ENCODE data around the gene EIF4ENIF1. TPM values are rescaled to one million over a fixed set of nuclear protein-coding genes. Genes with fewer than 3 reads are reported as not detected.
A peak's percentile ranks its signal among the peaks of the same experiment; 100 is the strongest.
"Not testable (repeated sequence)": the region's sequence is repeated elsewhere in the genome, so short reads cannot be mapped to it uniquely, and the experiment has no call there.

EIF4ENIF1 gene
- polyA plus RNA-seq, 1 experiment: 21.4 TPM

DNA sequence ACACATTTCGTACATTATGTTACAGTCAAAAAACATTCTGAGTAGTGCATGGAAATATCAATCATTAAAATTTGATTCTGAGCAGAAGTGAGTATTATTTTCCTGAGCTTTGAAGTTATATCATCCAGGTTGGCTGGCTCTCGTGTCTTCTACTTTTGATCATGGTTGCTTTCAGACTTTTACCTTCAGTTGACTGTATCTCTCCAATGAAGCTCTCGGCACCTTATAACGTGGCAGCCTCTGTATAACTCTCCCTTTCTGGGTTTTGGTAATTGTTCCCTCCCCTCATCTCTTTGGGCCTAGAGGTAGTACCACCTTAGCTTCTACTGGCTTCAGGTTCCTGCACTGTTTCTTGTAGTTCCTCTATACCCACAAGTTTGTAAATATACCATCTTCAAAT lies 18.9 kb upstream of the EIF4ENIF1 start:
- DNase-seq (ENCODE audit: low read depth, low spot score): no peak
- H3K4me3 ChIP-seq (ENCODE audit: low read depth, low read length): no peak overlapping the region
- TF ChIP-seq, protein P1, sequence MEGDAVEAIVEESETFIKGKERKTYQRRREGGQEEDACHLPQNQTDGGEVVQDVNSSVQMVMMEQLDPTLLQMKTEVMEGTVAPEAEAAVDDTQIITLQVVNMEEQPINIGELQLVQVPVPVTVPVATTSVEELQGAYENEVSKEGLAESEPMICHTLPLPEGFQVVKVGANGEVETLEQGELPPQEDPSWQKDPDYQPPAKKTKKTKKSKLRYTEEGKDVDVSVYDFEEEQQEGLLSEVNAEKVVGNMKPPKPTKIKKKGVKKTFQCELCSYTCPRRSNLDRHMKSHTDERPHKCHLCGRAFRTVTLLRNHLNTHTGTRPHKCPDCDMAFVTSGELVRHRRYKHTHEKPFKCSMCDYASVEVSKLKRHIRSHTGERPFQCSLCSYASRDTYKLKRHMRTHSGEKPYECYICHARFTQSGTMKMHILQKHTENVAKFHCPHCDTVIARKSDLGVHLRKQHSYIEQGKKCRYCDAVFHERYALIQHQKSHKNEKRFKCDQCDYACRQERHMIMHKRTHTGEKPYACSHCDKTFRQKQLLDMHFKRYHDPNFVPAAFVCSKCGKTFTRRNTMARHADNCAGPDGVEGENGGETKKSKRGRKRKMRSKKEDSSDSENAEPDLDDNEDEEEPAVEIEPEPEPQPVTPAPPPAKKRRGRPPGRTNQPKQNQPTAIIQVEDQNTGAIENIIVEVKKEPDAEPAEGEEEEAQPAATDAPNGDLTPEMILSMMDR (IDR thresholded peaks at IDR 0.05; ENCODE audit: low read depth, low read length): no peak
- ChIA-PET CTCF (no interaction called here), POLR2A (no interaction called here)
- H3K9me3 ChIP-seq (ENCODE audit: control insufficient read depth, insufficient read depth, low read length): no peaks in the 10 kb centered on the region
- no peak overlapping the region for H3K27ac ChIP-seq (ENCODE audit: low read depth, low read length)
- H3K27me3 ChIP-seq (ENCODE audit: control insufficient read depth, insufficient read depth, low read length): no peaks in the 10 kb centered on the region

DNA sequence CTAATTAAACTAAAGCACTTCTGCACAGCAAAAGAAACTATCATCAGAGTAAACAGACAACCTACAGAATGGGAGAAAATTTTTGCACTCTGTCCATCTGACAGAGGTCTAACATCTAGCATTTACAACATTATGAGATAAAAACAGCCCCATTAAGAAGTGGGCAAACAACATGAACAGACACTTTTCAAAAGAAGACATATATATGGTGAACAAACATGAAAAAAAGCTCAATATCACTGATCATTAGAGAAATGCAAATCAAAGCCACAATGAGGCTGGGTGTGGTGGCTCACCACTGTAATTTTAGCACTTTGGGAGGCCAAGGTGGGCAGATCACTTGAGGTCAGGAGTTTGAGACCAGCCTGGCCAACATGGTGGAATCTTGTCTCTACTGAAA lies 17.9 kb upstream of the EIF4ENIF1 start:
- H3K9me3 ChIP-seq (ENCODE audit: control insufficient read depth, insufficient read depth, low read length); H3K4me3 ChIP-seq (ENCODE audit: low read depth, low read length); CTCF ChIA-PET; POLR2A ChIA-PET; H3K27ac ChIP-seq (ENCODE audit: low read depth, low read length); DNase-seq (ENCODE audit: low read depth, low spot score); H3K27me3 ChIP-seq (ENCODE audit: control insufficient read depth, insufficient read depth, low read length): not testable (repeated sequence)

DNA sequence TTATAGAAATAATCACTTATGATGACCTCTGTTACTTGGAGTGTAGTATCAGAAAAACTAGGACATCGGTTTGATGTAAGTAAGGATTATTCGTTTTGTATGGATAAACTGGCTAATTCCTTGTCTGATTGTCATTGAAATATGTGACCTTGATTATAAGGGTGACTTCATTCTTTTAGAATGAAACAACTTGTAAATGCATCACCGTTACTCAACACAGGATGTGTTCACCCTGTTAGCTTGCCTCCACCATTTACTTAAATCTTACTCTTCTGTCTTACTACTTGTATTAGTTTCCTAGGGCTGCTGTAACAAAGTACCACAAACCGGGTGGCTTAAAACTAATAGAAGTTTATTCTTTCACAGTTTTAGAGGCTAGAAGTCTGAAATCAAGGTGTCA lies 14.6 kb upstream of the EIF4ENIF1 start:
- no peak for DNase-seq (ENCODE audit: low read depth, low spot score)
- TF ChIP-seq, protein P1 (IDR thresholded peaks at IDR 0.05; ENCODE audit: low read depth, low read length): no peak
- CTCF ChIA-PET: no interaction called here
- peak overlapping the region; percentile 47 for H3K27ac ChIP-seq (ENCODE audit: low read depth, low read length)
- POLR2A ChIA-PET: no interaction called here
- H3K9me3 ChIP-seq (ENCODE audit: control insufficient read depth, insufficient read depth, low read length): no peaks in the 10 kb centered on the region
- no peaks in the 10 kb centered on the region for H3K27me3 ChIP-seq (ENCODE audit: control insufficient read depth, insufficient read depth, low read length)
- H3K4me3 ChIP-seq (ENCODE audit: low read depth, low read length): no peak overlapping the region

DNA sequence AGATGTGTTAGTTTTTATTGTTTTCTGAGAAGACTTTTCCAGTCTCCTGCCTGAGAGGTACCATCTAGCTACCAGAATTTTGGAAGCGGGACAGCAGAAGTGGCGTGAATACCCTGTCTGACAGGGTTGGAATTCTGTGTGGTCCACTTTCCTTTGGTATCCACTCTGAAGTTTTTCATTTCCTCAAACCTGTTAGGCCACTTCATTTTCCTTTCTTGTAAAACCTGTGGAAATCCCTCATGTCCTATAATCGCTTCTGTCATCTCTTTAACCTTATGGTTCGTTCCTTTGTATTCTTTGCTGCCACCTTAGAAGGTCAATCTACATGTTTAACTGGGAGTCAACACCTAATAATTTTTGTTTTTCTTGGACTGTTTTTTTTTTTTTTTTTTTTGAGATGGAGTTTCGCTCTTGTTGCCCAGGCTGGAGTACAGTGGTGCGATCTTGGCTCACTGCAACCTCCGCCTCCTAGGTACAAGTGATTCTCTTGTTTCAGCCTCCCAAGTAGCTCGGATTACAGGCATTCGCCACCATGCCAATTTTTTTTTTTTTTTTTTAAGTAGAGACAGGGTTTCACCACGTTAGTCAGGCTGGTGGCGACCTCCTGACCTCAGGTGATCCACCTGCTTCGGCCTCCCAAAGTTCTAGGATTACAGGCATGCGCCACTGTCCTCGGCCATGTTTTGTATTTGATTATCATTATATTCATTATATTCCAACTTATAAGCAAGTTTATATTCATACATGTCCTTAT lies 13.7 kb upstream of the EIF4ENIF1 start:
- ChIA-PET CTCF (no interaction called here), POLR2A (no interaction called here)
- Histone ChIP-seq H3K27me3 (ENCODE audit: control insufficient read depth, insufficient read depth, low read length) (no peaks in the 10 kb centered on the region), H3K27ac (ENCODE audit: low read depth, low read length) (no peak overlapping the region), H3K4me3 (ENCODE audit: low read depth, low read length) (no peak overlapping the region), H3K9me3 (ENCODE audit: control insufficient read depth, insufficient read depth, low read length) (no peaks in the 10 kb centered on the region)
- TF ChIP-seq, protein P1 (IDR thresholded peaks at IDR 0.05; ENCODE audit: low read depth, low read length): no peak
- DNase-seq (ENCODE audit: low read depth, low spot score): no peak

DNA sequence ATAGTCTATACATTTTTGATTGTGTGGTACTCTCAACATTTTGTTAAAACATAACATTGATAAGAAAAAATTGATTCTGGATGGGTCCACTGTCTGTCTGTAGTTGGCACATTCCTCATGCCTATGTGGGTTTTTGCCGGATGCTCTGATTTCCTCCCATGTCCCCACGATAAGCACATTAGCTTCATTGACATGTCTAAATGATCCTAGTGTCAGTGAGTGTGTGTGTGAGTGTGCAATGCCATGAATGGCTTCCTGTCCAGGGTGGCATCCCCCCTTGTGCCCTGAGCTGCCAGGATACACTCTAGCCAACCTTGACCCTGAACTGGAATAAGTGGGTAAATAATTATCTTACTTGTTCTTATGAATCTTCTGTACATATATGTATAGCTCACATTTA lies 12.1 kb upstream of the EIF4ENIF1 start:
- Histone ChIP-seq H3K4me3 (ENCODE audit: low read depth, low read length) (no peak overlapping the region), H3K27me3 (ENCODE audit: control insufficient read depth, insufficient read depth, low read length) (no peaks in the 10 kb centered on the region), H3K27ac (ENCODE audit: low read depth, low read length) (no peak overlapping the region), H3K9me3 (ENCODE audit: control insufficient read depth, insufficient read depth, low read length) (no peaks in the 10 kb centered on the region; the same call in none of the 2 replicates)
- ChIA-PET CTCF (no interaction called here), POLR2A (no interaction called here)
- no peak for DNase-seq (ENCODE audit: low read depth, low spot score)
- TF ChIP-seq, protein P1 (IDR thresholded peaks at IDR 0.05; ENCODE audit: low read depth, low read length): no peak

Measured in AG04450 (cell line).